Adipose tissue (tissue), 3 donors: Measurements from ENCODE around the gene SLFNL1. TPM values are rescaled to one million over a fixed set of nuclear protein-coding genes. Genes with fewer than 3 reads are reported as not detected.

Experiments used
- H3K27ac ChIP-seq: one replicate; pipeline ENCODE4 v1.5.1; 2013; ENCODE audit warnings: low read depth, low read length
- WGBS, 3 donors: extraction: QIAGEN DNeasy Blood & Tissue Kit; methylation state at CpG; one replicate each; pipeline ENCODE4 v1.1.7; 2013; 5-methylcytosine and 5-hydroxymethylcytosine counted together
- polyA plus RNA-seq, 3 donors: library from polyadenylated mRNA; stranded (reverse); fragments of 200-250 nt; gene quantifications; one replicate each; pipeline ENCODE4 v1.2.3, GENCODE V29; 2013
- donor health status: healthy with polysubstance abuse.
- donor health status: Bipolar disorder and iron deficiency.
- donor health status: healthy.

SLFNL1 gene
- polyA plus RNA-seq, 3 donors = 0.07 to 0.34 (median 0.22) TPM

GRCh38 chr1:41023279-41023990 is 1.9 kb upstream of the SLFNL1 start:
- 88 to 94% (median 94%) methylated on average over 5 of the region's 5 CpGs for WGBS, 3 donors
- no peak overlapping the region for H3K27ac ChIP-seq

- 89 to 94% (median 92%) methylated on average over 10 of the region's 10 CpGs for WGBS, 3 donors
- H3K27ac ChIP-seq = no peak overlapping the region
These were observed 899 bp upstream of the SLFNL1 start for GRCh38 chr1:41022424-41022823.

- no peak overlapping the region for H3K27ac ChIP-seq
- WGBS, 3 donors = 67 to 77% (median 73%) methylated on average over 3 of the region's 3 CpGs
These were observed 871 bp downstream of the SLFNL1 start for GRCh38 chr1:41020654-41021053.

DNA sequence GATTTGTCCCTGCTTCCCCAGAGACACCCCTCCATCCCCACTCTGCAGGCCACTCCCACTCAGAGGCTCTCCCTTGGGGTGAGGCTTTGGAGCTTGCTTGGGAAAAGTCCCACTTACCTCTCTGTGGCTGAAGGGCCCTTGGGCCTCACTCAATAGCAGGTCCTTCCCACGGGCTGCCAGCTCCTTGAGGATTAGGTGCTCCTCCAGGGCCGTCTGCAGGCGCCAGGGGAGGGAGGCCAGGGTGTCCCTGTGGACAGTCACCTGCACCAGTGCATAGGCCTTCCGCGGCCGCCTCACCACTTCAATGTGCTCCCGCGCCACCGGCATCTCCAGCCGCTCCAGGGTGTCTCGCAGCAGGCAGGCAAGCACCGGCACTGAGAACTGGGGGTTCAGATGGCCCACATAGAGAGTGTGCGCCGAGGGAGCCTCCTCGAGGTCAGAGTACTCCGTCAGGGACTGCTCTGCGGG is 1.4 kb downstream of the SLFNL1 start:
- WGBS, 3 donors = 93 to 96% (median 95%) methylated on average over 17 of the region's 17 CpGs
- no peak overlapping the region for H3K27ac ChIP-seq

DNA sequence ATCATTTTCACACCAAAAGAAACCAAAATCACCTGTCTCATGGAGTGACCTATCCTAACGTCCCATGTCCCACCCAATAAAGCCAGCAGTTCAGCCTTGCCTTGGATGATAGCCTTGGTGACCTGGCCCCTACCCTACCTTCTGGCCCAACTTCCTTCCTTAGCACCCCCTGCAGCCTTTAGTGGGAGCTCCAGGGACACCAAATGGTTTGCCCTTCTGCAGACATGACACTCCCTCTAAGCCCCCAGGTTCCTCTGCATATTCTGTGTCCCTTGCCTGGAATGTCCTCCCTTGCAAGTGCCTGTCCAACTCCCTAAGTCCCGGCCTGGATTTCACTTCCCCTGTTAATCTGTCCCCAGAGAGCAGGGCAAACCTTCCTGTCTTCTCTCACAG is 2.2 kb downstream of the SLFNL1 start:
- H3K27ac ChIP-seq = no peak overlapping the region
- 53 to 71% (median 60%) methylated on average over 2 of the region's 2 CpGs for WGBS, 3 donors

GRCh38 chr1:41018018-41018410 is 3.5 kb downstream of the SLFNL1 start:
- H3K27ac ChIP-seq = no peak overlapping the region
- 94 to 97% (median 95%) methylated on average over 6 to 8 of the region's 8 CpGs for WGBS, 3 donors

DNA sequence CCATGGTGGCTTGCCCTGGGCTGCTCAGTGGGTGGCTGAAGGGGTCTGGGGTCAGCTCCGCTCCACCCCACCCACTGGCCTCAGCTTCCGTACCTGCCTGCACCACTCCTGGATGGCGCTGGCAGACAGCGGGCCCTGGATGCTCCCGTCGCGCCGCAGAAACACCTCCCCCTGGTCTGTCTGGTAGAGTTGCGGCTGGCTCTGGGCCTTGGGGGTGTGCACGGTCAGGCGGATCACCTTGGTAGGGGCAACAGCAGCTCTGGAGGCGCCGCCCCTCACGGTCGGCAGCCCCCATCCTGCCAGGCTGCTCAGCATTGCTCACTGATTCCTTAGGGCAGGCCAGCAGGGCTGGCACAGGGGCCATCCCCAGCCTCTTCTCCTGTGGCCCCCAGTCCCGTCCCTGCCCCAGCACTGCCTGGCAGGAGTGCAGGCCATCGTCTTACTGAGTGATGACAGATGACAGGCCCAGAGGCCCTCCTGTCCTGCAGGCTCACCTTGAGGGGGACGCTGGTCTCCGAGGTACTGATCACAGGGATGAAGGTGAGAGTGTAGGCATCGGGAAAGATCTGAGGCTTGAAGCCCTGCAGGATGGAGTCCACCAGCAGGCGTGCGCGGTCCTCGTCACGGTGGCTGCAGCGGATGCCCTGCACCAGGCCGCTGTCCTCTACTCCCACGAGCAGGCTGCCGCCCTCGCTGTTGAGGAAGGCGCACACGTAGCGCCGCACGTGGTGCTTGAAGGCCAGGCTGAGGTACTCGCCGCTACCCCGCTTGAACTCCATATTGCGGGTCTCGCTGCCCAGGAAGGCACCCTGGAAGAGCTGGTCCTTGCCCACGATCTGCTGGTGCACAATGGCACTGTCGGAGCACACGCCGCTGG is 4.1 kb downstream of the SLFNL1 start:
- H3K27ac ChIP-seq = no peak overlapping the region
- WGBS, 3 donors = 96 to 97% (median 97%) methylated on average over 44 of the region's 44 CpGs

DNA sequence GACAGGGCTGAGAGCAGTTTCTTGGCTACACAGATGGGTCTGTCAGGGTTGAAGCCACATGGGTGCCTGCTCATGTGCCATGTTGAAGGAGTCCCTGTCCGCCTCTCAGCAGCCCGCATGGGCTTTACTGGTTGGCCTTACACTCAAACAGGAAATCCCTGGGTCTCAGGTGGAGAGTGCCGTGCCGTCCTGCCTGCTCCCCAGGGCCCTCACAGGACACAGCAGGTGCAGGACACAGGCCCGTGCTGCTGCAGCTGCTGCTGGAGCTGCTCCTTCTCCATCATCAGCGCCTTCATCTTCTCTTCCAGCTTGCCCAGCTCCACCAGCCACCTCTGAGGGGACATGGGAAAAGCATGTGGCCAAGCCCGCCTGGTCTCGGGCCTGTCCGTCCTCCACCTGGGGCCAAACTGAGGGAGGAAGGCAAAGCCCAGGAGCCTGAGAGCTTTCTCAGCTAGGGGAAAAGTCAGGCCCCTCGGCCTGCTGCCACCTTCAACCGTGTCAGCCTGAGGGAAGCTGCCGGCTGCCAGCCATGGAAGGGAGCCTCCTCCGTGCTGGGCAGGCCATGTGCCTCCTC is 5.5 kb downstream of the SLFNL1 start:
- WGBS, 3 donors = 80 to 87% (median 86%) methylated on average over 13 of the region's 13 CpGs
- no peak overlapping the region for H3K27ac ChIP-seq

DNA sequence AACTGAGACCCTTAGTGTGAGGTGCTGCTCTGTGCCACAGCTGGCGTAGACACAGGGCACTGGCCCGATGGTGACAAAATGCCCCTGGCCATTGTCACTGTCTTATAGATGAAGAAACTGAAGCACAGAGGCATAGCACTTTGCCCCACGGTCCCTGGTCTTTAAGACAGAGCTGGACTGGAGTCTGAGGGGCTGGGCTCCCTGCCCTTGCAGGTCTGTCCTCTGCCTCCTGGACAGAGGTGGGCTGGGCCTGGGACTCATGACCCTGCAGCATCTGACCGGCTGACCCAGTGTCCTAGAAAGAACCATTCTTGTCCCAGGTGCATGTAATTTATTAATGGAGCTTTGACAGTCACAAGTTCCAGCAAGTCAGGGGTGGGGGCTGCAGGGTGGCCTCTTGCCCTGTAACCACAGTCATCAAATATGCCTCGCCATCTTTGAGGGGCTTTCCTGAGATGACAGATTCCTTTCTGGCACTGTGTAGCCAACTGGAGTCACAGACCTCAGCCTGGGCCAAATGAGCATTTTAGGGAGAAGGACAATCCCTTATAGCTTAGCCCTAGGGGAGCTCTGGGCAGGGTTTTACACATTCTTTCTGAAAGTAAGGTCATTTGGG is 6.1 kb downstream of the SLFNL1 start:
- no peak overlapping the region for H3K27ac ChIP-seq
- 58 to 85% (median 70%) methylated on average over 5 of the region's 5 CpGs for WGBS, 3 donors

DNA sequence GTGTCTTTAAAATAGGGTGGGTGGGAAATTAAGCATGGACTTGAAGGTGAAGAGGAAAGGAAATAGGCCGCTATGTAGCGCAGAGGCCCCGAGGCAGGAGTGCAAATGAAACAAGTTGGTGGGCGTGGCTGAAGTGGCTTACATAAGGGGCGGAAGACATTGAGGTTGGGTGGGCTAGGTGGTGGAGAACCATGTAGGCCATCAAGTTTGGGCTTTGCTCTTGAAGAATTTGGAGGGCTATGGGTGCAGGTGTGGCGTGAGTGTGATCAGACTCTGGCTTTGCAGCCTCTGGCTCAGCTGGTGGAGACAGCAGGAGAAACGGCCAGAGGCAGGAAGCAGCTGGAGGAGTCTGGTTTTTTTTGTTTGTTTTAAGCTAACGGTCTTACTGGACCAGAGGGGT is 6.7 kb downstream of the SLFNL1 start:
- no peak overlapping the region for H3K27ac ChIP-seq
- WGBS, 3 donors = 50 to 75% (median 56%) methylated on average over 8 of the region's 8 CpGs

- H3K27ac ChIP-seq = no peak overlapping the region
- 59 to 79% (median 65%) methylated on average over 7 of the region's 7 CpGs for WGBS, 3 donors
These were observed 7.7 kb downstream of the SLFNL1 start for GRCh38 chr1:41013796-41014195.

DNA sequence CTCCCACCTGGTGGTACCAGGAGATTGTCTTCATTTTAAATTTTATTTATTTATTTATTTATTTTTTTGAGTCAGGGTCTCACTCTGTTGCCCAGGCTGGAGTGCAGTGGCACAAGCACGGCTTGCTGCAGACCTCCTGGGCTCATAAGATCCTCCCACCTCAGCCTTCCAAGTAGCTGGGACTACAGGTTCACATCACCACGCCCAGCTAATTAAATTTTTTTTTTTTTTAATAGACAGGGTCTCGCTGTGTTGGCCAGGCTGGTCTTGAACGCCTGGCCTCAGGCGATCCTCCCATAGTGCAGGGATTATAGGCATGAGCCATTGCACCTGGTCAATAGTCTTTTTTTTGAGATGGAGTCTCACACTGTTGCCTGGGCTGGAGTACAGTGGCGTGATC is 8.5 kb downstream of the SLFNL1 start:
- WGBS, 3 donors = 91 to 97% (median 94%) methylated on average over 6 of the region's 6 CpGs
- no peak overlapping the region for H3K27ac ChIP-seq

GRCh38 chr1:41010345-41010744 is 11.2 kb downstream of the SLFNL1 start:
- WGBS, 3 donors = 80 to 98% (median 89%) methylated on average over 1 of the region's 1 CpG
- H3K27ac ChIP-seq = no peak overlapping the region

DNA sequence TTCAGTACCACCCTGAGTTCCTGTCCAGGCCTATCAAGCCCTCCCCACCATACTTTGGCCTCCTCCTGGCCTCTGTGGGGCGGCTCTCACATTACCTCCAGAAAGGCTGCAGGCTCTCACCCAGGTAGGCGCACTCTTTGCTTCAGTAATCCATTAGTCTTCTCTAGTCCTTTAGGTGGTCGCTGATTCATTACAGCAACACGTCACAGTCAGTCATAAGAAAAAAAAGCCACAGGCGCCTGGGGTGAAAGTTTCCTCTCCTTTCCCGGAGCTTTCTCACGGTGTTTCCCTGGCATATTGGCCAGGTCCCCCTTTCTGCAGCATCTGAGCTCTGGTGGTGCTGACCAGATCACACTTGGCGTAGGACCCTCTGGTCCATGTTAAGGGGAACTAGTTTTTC is 12.1 kb downstream of the SLFNL1 start:
- 93 to 97% (median 96%) methylated on average over 8 of the region's 8 CpGs for WGBS, 3 donors
- H3K27ac ChIP-seq = no peak overlapping the region

GRCh38 chr1:41006942-41007865 is 14.3 kb downstream of the SLFNL1 start:
- WGBS, 3 donors = 94 to 96% (median 95%) methylated on average over 19 of the region's 19 CpGs

GRCh38 chr1:41005876-41006275 is 15.6 kb downstream of the SLFNL1 start:
- WGBS, 3 donors = 87 to 90% (median 90%) methylated on average over 5 of the region's 5 CpGs
- H3K27ac ChIP-seq = no peak overlapping the region

More at GRCh38 chr1:41006942-41007865, 14.3 kb downstream of the SLFNL1 start:
- H3K27ac ChIP-seq = no peak overlapping the region

GRCh38 chr1:41003640-41004220 is 17.8 kb downstream of the SLFNL1 start:
- 27 to 38% (median 30%) methylated on average over 11 of the region's 11 CpGs for WGBS, 3 donors
- no peak overlapping the region for H3K27ac ChIP-seq
